Fibroblast of peridontal ligament (primary cell): ENCODE measurements around the gene FAM181A.

Experiments
- DNase-seq: peaks from one replicate; pipeline ENCODE4 v3.0.0-alpha.2; 2010; ENCODE audit errors: extremely low read depth

The FAM181A gene

DNA sequence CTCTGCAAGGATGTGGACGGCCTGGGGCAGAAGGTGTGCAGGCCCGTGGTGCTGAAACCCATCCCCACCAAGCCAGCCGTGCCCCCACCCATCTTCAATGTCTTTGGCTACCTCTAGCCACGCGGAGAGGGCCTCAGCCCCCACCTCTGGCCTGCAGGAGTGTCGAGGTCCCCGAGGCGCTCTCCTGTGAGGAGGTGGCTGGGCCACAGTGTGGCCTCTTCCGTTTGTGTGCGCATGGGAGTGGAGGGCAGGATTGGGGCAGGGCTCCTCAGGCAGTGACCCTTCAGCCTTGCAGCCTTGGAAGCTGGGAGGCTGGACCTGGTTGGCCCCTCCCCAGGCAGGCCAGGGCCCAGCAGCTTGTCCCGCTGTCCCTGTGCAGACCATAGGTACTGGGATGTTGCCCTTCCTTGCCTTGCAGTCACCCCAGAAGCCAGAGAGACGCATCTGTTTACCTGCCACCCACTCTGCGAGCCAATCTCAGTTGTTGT lies 1.9 kb downstream of the FAM181A start:
- no peak for DNase-seq

- no peak for DNase-seq
Measured at GRCh38 chr14:93929657-93930056, 2.5 kb downstream of the FAM181A start.

DNA sequence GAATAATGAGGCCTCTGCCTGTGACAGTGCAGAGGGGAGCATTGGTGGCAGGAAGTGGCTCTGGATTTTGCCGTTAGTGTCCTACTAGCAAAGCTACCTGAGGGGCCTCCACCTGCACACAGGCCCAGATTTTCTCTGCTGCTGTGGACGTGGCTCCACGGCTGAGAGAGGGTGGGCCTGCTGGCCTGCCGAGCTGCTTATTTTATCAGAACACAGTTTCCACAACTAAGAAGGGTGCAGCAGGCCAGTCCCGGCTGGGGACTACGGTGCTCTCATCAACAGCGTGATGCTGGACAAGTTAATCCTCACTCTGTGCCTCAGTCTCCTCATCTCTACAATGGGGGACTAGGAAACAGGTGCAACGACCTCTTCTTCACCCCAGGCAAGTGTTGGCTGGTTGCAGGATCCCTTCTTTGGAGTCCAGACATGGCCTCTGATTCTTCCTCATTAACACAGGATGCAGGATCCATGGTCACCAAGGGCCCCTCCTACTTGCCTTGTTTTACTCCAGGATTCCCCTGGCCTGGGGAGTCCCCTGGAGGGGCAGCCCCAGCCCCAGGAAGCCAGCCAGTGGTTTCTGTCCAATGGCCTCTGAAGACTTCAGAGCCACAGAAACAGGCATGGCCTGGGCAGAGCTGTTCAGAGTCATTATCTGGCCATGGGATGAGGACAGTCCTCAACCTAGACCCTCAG lies 3.3 kb downstream of the FAM181A start:
- DNase-seq = no peak

DNA sequence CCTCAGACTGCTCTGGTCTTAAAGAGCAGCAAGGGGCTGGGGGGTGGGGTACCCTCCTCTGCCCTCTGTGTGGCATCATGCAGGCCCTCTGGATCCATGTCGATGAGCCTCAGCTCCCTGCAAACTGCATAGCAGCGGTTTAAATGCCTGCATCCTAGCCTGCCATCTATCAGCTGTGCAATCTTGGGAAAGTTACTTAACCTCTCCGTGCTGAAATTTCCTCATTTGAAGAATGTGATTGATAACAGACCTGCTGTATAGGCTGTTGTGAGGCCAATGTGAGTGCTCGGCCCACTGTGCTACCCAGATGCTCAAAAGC lies 3.8 kb downstream of the FAM181A start:
- no peak for DNase-seq

DNA sequence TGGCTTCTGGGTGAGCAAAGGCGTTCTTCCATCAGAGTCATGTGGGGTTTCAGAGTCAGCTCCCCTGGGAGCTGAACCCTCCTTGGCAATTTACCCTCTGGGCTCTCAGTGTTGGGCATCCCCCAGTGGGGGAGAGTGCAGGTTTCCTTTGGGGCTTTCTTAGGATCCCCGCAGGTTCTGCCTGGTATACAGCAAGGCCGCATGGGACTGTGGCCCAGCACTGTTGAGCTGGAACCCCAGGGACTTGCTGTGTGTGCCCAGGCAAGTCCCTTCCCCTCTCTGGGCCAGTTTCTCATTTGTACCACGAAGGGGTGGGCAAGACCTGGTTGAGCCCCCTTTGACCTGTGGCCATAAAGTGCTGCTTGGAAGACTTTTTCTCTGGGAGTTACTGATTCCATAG lies 5.5 kb downstream of the FAM181A start:
- no peak for DNase-seq

DNA sequence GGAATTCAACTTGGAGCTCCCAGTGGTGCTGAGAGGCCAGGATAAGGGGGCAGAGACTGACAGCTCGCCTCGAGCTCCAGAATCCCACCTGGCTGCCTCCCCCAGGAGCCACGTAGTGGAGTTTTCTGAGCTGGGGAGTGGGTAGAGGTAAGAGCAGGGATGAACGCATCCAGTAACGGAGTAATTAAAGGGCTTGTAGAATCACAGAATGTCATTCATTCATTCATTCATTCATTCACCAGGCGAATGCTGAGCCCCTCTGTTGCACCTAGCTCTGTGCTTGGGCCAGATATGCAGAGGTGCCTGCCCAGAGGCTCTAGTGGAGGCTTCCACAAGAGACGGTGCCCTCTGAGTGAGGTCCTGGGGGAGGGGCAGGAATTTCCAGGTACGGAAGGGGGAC lies 8.1 kb downstream of the FAM181A start:
- no peak for DNase-seq

GRCh38 chr14:93936245-93936644 lies 9.1 kb downstream of the FAM181A start:
- DNase-seq = no peak

GRCh38 chr14:93936926-93937325 lies 9.8 kb downstream of the FAM181A start:
- DNase-seq = no peak

DNA sequence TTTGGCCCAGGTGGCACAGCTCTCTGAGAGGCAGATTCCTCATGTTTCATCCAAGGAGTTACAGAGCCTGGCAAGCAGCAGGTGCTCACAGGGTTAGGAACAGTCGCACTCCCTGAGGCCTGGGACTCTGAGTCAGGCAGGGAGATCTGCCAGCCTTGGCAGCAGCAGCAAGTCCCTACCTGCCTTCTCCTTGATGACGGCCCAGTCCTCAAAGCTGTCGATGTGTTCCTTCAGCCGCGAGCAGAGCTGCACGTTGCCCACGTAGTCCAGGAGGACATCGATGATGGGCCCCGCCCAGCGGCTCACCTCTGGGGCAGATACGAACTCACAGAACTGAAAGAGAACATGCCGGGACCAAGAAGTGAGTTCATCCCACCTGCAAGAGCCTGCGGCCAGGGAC lies 10.4 kb downstream of the FAM181A start:
- no peak for DNase-seq

- DNase-seq = no peak
Measured at GRCh38 chr14:93938751-93939303, 11.7 kb downstream of the FAM181A start.

DNA sequence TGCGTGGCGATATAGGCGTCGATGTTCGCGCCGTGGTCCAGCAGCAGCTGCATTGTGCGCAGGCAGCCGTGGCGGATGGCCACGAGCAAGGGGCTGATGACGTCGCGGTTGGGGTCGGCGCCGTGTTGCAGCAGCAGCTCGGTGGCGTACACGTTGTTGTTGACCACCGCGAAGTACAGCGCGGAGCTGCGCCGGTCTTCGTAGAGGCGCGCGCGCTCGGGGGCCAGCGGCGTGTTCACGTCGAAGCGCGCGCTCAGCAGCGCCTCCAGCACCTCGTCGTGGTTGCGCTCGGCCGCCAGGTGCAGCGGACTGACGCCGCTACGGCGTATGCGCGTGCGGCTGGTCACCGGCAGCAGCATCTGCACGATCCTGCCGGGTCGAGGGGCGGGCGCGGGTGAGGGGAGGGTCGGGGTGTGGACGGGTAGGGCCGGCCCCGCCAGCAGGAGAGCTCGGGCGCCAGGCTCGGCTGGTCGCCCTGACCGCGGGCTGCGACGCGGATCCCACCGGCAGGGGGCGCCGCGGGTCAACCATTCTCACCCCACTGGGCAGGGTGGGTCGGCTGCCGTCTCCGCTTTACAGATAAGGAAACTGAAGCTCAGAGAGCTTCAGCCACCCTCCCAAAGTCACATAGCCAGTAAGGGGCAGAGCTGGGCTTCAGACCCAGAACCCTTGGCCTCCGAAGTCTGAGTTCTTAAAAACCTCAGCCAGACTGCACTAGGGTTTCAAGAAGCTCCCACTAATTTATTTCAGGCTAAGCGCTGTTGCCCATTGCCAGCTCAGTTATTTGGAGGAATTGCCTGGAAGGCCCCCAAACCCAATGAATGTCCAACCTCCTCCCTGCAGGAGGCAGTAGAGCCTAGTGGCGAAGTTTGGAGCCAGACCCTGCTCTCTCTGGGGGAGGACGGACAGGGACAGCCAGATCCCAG lies 12.4 kb downstream of the FAM181A start:
- peak; percentile 59 for DNase-seq

DNA sequence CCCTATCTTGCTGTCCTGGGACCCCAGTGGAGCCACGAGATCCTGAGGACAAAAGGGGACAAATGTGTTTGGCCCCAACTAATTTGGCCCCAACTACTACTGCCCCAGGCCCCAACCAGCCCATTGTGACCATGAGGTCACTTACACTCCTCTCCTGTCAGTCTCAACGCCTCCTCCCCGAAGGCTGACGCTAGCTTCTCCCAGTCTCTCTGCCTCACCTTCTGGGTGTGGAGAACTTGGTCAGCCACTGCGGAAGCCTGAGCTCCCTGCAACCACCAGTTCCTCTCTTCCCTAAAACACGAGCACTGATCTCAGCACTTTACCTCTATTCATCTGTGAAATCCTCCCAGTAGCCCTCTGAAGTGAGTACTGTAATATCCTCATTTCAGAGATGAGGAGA lies 13.3 kb downstream of the FAM181A start:
- no peak for DNase-seq

DNA sequence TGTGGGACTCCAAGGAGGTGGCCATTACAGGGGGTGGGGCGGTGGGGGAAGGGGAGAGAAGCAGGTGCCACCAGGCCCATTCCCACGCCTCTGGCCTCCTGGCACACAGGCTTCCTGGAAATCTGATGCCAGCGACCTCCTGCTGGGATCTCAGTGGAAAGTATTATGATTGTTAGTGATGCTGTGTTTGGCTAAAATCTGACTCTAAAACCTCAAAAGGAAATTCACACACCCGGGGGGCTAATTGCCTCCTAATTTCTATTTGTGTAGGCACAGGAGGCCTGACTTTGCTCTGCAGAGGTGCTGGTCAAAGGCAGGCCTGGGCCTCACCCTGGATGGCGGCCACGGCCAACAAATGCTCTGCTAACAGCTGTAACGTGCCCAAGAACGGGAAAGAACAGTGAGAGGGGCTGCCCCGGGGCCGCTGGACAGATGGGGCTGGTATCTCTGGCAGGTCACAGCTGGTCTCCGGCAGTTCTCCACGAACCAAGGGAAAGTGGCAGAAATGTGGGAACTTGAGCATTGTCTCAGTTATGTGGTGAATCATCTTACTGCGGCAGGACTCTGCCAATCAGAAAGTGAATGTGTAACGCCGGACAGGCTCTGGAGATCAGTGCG lies 14.3 kb downstream of the FAM181A start:
- peak; percentile 46 for DNase-seq

GRCh38 chr14:93943052-93943451 lies 15.9 kb downstream of the FAM181A start:
- DNase-seq = no peak

DNA sequence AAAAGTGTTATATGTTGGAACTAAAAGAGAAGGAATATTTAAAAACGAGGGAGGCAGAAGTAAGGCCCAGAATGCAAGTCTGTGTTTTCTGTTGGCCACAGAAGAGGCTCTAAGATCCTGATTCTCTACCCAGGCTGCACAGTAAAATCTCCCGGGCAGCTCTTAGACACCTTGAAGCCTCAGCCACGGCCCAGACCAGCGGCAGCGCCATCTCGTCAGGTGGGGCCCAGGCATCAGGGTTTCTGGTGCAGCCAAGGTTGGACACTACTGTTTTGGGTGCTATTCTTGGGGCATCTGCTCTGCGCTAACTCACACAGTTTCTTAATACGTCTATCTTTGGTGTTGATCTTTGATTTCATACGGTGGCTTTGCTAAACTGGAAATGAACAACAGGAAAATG lies 16.8 kb downstream of the FAM181A start:
- DNase-seq = no peak

- no peak for DNase-seq
Measured at GRCh38 chr14:93944348-93945069, 17.4 kb downstream of the FAM181A start.

GRCh38 chr14:93945070-93945399 lies 17.9 kb downstream of the FAM181A start:
- no peak for DNase-seq

DNA sequence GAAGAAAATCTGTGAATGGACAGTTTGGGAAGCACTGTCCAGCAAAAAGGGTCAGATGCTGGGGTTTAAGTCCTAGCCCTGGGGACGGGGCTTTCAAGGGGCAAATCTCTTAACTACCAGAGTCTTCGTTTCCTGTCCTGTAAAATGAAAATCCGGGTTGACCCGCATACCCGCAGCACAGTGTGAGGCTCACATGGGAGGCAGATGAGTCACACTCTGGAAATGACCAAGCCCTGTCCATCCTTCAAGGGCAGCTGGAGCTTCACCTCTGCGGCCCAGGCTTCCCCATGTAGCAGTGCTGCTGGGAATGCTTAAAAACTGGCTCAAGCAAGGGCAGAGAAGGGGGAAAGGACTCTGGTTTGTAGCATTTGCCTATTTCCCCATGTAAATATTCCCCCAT lies 19.0 kb downstream of the FAM181A start:
- no peak for DNase-seq

- no peak for DNase-seq
Measured at GRCh38 chr14:93946541-93947090, 19.5 kb downstream of the FAM181A start.

GRCh38 chr14:93947282-93947681 lies 20.1 kb downstream of the FAM181A start:
- DNase-seq = no peak

- DNase-seq = no peak
Measured at GRCh38 chr14:93949511-93950075, 22.4 kb downstream of the FAM181A start.
